B cell (primary cell): Measurements from ENCODE around the gene CABLES2. TPM values are rescaled to one million over a fixed set of nuclear protein-coding genes. Genes with fewer than 3 reads are reported as not detected.

ENCODE experiments used
- ATAC-seq: fragments of 200-7000 bp; cut with Tn5 transposase; one replicate; pipeline ENCODE4 v1.10.0; 2021; ENCODE audit warnings: low read depth, mild to moderate bottlenecking, moderate number of reproducible peaks, moderate library complexity
- CTCF ChIA-PET: fragments of 350-600 bp; sonication (Branson Sonifier 250); formaldehyde crosslinking; loops from one replicate; lab custom pipeline; 2021; ENCODE audit warnings: antibody characterized with exemption, inconsistent platforms; lab: Charles Lee
- POLR2A ChIA-PET: fragments of 350-600 bp; sonication (Branson Sonifier 250); formaldehyde crosslinking; loops from one replicate; lab custom pipeline; 2021; ENCODE audit warnings: antibody characterized with exemption; lab: Charles Lee
- DNase-seq: peaks from one replicate; pipeline ENCODE4 v3.0.0; 2013
- H2AFZ ChIP-seq: 2 replicates; pipeline ENCODE4 v1.6.1; 2012; ENCODE audit warnings: mild to moderate bottlenecking, low read depth, low read length; ENCODE audit not compliant: insufficient read depth, poor library complexity, severe bottlenecking
- H3K27ac ChIP-seq, 2 donors: 1 replicate in 1 of 2; 2 replicates in 1 of 2; pipeline ENCODE4 v1.5.1; 2012 to 2013; ENCODE audit warnings: low read length in 2 of 2, mild to moderate bottlenecking in 2 of 2, moderate library complexity in 1 of 2
- H3K27me3 ChIP-seq, 4 experiments: fragments of 200-600 bp in 1 of 4; sonication (generic) in 1 of 4; replicated peaks in 1 of 4; 1 replicate in 2 of 4; 2 replicates in 2 of 4; pipeline versions ENCODE4 v1.6.1 to v1.7.0; 2013 to 2016; ENCODE audit warnings: low read length in 3 of 4, mild to moderate bottlenecking in 2 of 4, mixed read lengths in 1 of 4, moderate library complexity in 1 of 4; ENCODE audit not compliant: insufficient read depth in 4 of 4, control insufficient read depth in 3 of 4; ENCODE audit errors: control extremely low read depth in 1 of 4
- H3K36me3 ChIP-seq, 2 experiments: replicated peaks in 1 of 2; 1 replicate in 1 of 2; 2 replicates in 1 of 2; pipeline versions ENCODE4 v1.6.1 to v1.7.1; 2013; ENCODE audit warnings: low read length in 1 of 2; ENCODE audit not compliant: insufficient read depth in 2 of 2, control insufficient read depth in 1 of 2; ENCODE audit errors: control extremely low read depth in 1 of 2, extremely low read depth in 1 of 2
- H3K4me1 ChIP-seq, 2 donors: fragments of 200-600 bp in 1 of 2; sonication (generic) in 1 of 2; 1 replicate in 1 of 2; 2 replicates in 1 of 2; pipeline versions ENCODE4 v1.5.1 to v1.6.1; 2013 to 2017; ENCODE audit warnings: low read length in 2 of 2; ENCODE audit not compliant: control insufficient read depth in 2 of 2, insufficient read depth in 2 of 2
- H3K4me2 ChIP-seq: replicated peaks from 2 replicates; pipeline ENCODE3; 2012; ENCODE audit warnings: mild to moderate bottlenecking, low read depth, low read length; ENCODE audit not compliant: poor library complexity, severe bottlenecking
- H3K4me3 ChIP-seq, 5 experiments: fragments of 200-600 bp in 1 of 5; sonication (generic) in 1 of 5; 1 replicate in 3 of 5; 2 replicates in 2 of 5; pipeline versions ENCODE4 v1.5.1 to v1.7.0; 2011 to 2016; ENCODE audit warnings: low read length in 4 of 5, mild to moderate bottlenecking in 4 of 5, low read depth in 2 of 5, control low read depth in 1 of 5, moderate library complexity in 1 of 5; ENCODE audit not compliant: insufficient read depth in 1 of 5; ENCODE audit errors: control extremely low read depth in 1 of 5, extremely low read depth in 1 of 5
- H3K79me2 ChIP-seq: fragments of 200-600 bp; sonication (generic); one replicate; pipeline ENCODE4 v1.6.0; 2016; ENCODE audit warnings: low read length; ENCODE audit not compliant: control insufficient read depth, insufficient read depth
- H3K9ac ChIP-seq: fragments of 200-600 bp; sonication (generic); 2 replicates; pipeline ENCODE4 v1.6.1; 2017; ENCODE audit warnings: mild to moderate bottlenecking, low read length, moderate library complexity
- H3K9me3 ChIP-seq, 3 donors: one replicate each; pipeline versions ENCODE4 v1.6.1 to v1.7.1; 2013; ENCODE audit warnings: low read length in 2 of 3; ENCODE audit not compliant: control insufficient read depth in 2 of 3, insufficient read depth in 1 of 3; ENCODE audit errors: control extremely low read depth in 1 of 3
- H4K20me1 ChIP-seq: 2 replicates; pipeline ENCODE4 v1.6.0; 2012; ENCODE audit warnings: mild to moderate bottlenecking, low read length; ENCODE audit not compliant: insufficient read depth, control insufficient read depth, poor library complexity, severe bottlenecking
- H3K27ac Mint-ChIP-seq: one replicate; pipeline ENCODE4 v1.8.0; 2021; ENCODE audit warnings: mixed read lengths
- H3K27me3 Mint-ChIP-seq: one replicate; pipeline ENCODE4 v1.8.0; 2021; ENCODE audit warnings: mixed read lengths
- H3K4me1 Mint-ChIP-seq: one replicate; pipeline ENCODE4 v1.8.0; 2021; ENCODE audit warnings: mixed read lengths
- H3K4me3 Mint-ChIP-seq: one replicate; pipeline ENCODE4 v1.8.0; 2021; ENCODE audit warnings: mixed read lengths
- H3K9me3 Mint-ChIP-seq: one replicate; pipeline ENCODE4 v1.8.0; 2022; ENCODE audit warnings: mixed read lengths; ENCODE audit not compliant: insufficient read depth
- CTCF ChIP-seq: fragments of 200-600 bp; IDR thresholded peaks from one replicate; pipeline ENCODE4 v1.8.0; 2022; ENCODE audit warnings: antibody characterized with exemption, mild to moderate bottlenecking
- EZH2 ChIP-seq: IDR thresholded peaks from 2 replicates; pipeline ENCODE4 v1.6.1; 2012; ENCODE audit warnings: borderline replicate concordance, low read depth, mild to moderate bottlenecking, moderate library complexity, low read length; ENCODE audit not compliant: insufficient read depth, poor library complexity, severe bottlenecking
- WGBS: methylation state at CpG from one replicate; pipeline ENCODE4 v1.1.5; 2013; ENCODE audit warnings: missing lambda C conversion rate; ENCODE audit not compliant: insufficient coverage; 5-methylcytosine and 5-hydroxymethylcytosine counted together
- intact Hi-C: fragments of 100-400 bp; cut with micrococcal nuclease; formaldehyde crosslinking; loops from one replicate; pipeline ENCODE4 v1.10.0; 2022
- polyA plus RNA-seq: library from polyadenylated mRNA; depleted of rRNA; stranded (reverse); fragments of >200 nt; gene quantifications from 2 replicates; pipeline ENCODE4 v1.2.3, GENCODE V29; 2012
- total RNA-seq, 2 donors: library from RNA; stranded (reverse); fragments of 120-200 nt in 1 of 2; gene quantifications; 1 replicate in 1 of 2; 2 replicates in 1 of 2; pipeline versions ENCODE4 v1.2.3 to v1.2.4, GENCODE V29; 2013 to 2022

CABLES2 gene
- total and polyA plus RNA-seq, 2 donors (not counting 1 experiment from before 2014, with no cell fraction given) = 4.8 to 8.2 TPM

GRCh38 chr20:62346398-62347150 lies 60.5 kb downstream of the CABLES2 start:
- Histone ChIP-seq H2AFZ (no peak overlapping the region), H4K20me1 (no peaks in the 10 kb centered on the region), H3K9me3 (peaks cover 0 to 4% (median 0%) of the 10 kb centered on the region in 3 donors), H3K27ac (no peak overlapping the region), H3K36me3 (no peaks in the 10 kb centered on the region), H3K4me1 (no peaks in the 10 kb centered on the region), H3K4me3 (no peak overlapping the region), H3K79me2 (no peaks in the 10 kb centered on the region), H3K4me2 (no peak overlapping the region), H3K27me3 (no peaks in the 10 kb centered on the region), H3K9ac (no peak overlapping the region)
- Mint-ChIP-seq H3K27me3 (no peaks in the 10 kb centered on the region), H3K9me3 (peaks cover 3% of the 10 kb centered on the region), H3K27ac (no peak overlapping the region), H3K4me1 (peaks cover 1% of the 10 kb centered on the region), H3K4me3 (no peak overlapping the region)
- ChIA-PET POLR2A (interaction anchor here (0.5 kb wide), 1 partner anchor 16 kb away, joined by 3 read pairs; no protein-coding TSS in a partner anchor), CTCF (interaction anchor here (0.9 kb wide), 1 partner anchor 36 kb away, joined by 3 read pairs; no protein-coding TSS in a partner anchor)
- ATAC-seq = no peak
- intact Hi-C loops = no loop called here
- DNase-seq = no peak
- WGBS = 93% methylated on average over 27 of the region's 34 CpGs
- no peak for TF ChIP-seq CTCF

- peaks cover 0 to under 1% (median 0%) of the 10 kb centered on the region in 3 donors for H3K9me3 ChIP-seq
- no peak overlapping the region for H2AFZ ChIP-seq
- ChIA-PET CTCF (interaction anchor here (0.9 kb wide), 1 partner anchor 37 kb away, joined by 3 read pairs; no protein-coding TSS in a partner anchor), POLR2A (interaction anchor here (0.5 kb wide), 1 partner anchor 17 kb away, joined by 3 read pairs; no protein-coding TSS in a partner anchor)
- no peak overlapping the region for H3K9ac ChIP-seq
- H3K9me3 Mint-ChIP-seq = peaks cover 3% of the 10 kb centered on the region
- H4K20me1 ChIP-seq = no peaks in the 10 kb centered on the region
- no peak overlapping the region for H3K4me3 ChIP-seq
- WGBS = 88% methylated on average over 24 of the region's 25 CpGs
- intact Hi-C loops = no loop called here
- DNase-seq (no peak), ATAC-seq (no peak)
- no peak overlapping the region for H3K27ac ChIP-seq
- H3K36me3 ChIP-seq = no peaks in the 10 kb centered on the region
- no peaks in the 10 kb centered on the region for H3K27me3 Mint-ChIP-seq
- H3K27ac Mint-ChIP-seq = no peak overlapping the region
- no peaks in the 10 kb centered on the region for H3K27me3 ChIP-seq
- no peak overlapping the region for H3K4me3 Mint-ChIP-seq
- H3K4me1 Mint-ChIP-seq = peaks cover 1% of the 10 kb centered on the region
- no peaks in the 10 kb centered on the region for H3K79me2 ChIP-seq
- H3K4me1 ChIP-seq = peaks cover 0 to under 1% of the 10 kb centered on the region in 2 donors
- H3K4me2 ChIP-seq = no peak overlapping the region
- TF ChIP-seq EZH2 (no peak), CTCF (no peak)
Measured at GRCh38 chr20:62345681-62346370, 61.3 kb downstream of the CABLES2 start.
